Muscle of leg (tissue), 11 donors: ENCODE results near the gene IL18BP. TPM values are rescaled to one million over a fixed set of nuclear protein-coding genes. Genes with fewer than 3 reads are reported as not detected.

Experiments used
- DNase-seq: peaks from one replicate; pipeline ENCODE4 v3.0.0; 2013
- H3K27ac ChIP-seq: one replicate; pipeline ENCODE4 v1.5.1; 2013; ENCODE audit warnings: mild to moderate bottlenecking, low read length, control low read depth
- H3K27me3 ChIP-seq: one replicate; pipeline ENCODE4 v1.6.1; 2013; ENCODE audit warnings: low read length; ENCODE audit not compliant: control insufficient read depth, insufficient read depth
- H3K36me3 ChIP-seq: one replicate; pipeline ENCODE4 v1.6.1; 2013; ENCODE audit warnings: low read length; ENCODE audit not compliant: control insufficient read depth, insufficient read depth
- H3K4me1 ChIP-seq: one replicate; pipeline ENCODE4 v1.6.1; 2013; ENCODE audit warnings: low read length; ENCODE audit not compliant: control insufficient read depth, insufficient read depth
- H3K4me3 ChIP-seq: one replicate; pipeline ENCODE4 v1.5.1; 2013; ENCODE audit warnings: low read length, control low read depth
- H3K9me3 ChIP-seq: replicated peaks from 2 replicates; pipeline ENCODE4 v1.6.1; 2013; ENCODE audit warnings: low read depth, low read length; ENCODE audit not compliant: control insufficient read depth
- WGBS: methylation state at CpG from one replicate; pipeline ENCODE4 v1.1.5; 2013; ENCODE audit warnings: missing lambda C conversion rate; ENCODE audit not compliant: insufficient coverage; 5-methylcytosine and 5-hydroxymethylcytosine counted together
- polyA plus RNA-seq, 8 donors: library from polyadenylated mRNA; unstranded; fragments of 120-200 nt; gene quantifications; one replicate each; pipeline versions ENCODE4 v1.2.1 to v1.2.3, GENCODE V29; 2013; ENCODE audit warnings: inconsistent platforms in 1 of 8, low replicate concordance in 1 of 8; ENCODE audit not compliant: insufficient read length in 8 of 8, insufficient read depth in 1 of 8
- total RNA-seq: library from RNA; stranded (reverse); fragments of 120-200 nt; gene quantifications from one replicate; pipeline ENCODE4 v1.2.4, GENCODE V29; 2013

IL18BP gene
- total and polyA plus RNA-seq, 9 donors = 2.5 to 11.0 (median 6.4) TPM

DNA sequence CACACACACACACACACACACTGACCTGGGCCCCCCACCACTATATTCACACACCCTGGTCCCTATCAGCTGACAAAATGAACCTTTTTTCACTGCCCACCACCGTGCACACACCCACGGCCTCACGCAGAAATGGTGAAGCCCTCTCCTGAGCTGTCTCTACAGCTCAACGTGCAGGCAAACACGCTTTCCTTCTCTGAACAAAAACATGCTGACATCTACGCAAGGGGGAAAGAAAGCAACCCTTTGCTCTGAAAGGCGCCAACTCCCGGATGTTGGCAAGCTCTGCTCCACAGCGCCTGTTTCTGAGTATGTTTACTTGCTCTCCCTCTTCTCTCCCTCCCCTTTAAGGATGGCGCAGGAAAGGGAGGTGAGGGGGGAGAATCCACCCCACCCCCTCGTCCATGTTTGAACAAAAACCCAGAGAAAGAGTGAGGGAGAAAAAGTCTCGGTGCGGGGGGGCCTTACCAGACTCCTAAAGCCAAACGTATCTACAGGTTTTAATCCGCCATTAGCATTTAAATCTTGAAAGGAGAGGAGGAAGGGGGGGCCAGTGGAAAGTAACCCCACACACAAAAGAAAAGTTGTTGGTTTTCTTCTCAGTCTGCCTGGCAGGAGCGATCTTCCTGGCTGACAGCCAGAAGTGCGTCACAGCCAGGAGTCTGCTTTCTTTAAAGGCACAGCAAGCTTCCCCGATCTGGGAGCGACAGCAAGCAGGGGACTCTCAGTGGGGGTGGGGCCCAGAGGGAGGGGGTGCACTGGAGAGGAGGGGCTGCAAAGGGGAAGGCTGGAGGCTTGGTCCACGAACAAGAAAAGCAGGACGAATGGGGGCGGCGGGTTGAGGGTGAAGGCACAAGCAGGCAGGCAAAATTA, 42.0 kb downstream of the IL18BP start:
- WGBS = 0% methylated on average over 7 of the region's 23 CpGs
- H3K27me3 ChIP-seq = no peaks in the 10 kb centered on the region
- peaks cover 46% of the 10 kb centered on the region for H3K4me1 ChIP-seq
- H3K36me3 ChIP-seq = peaks cover 6% of the 10 kb centered on the region
- peak overlapping the region; percentile 75 for H3K4me3 ChIP-seq
- no peaks in the 10 kb centered on the region for H3K9me3 ChIP-seq
- H3K27ac ChIP-seq = peak overlapping the region; percentile 98
- peak; percentile 99 for DNase-seq

DNA sequence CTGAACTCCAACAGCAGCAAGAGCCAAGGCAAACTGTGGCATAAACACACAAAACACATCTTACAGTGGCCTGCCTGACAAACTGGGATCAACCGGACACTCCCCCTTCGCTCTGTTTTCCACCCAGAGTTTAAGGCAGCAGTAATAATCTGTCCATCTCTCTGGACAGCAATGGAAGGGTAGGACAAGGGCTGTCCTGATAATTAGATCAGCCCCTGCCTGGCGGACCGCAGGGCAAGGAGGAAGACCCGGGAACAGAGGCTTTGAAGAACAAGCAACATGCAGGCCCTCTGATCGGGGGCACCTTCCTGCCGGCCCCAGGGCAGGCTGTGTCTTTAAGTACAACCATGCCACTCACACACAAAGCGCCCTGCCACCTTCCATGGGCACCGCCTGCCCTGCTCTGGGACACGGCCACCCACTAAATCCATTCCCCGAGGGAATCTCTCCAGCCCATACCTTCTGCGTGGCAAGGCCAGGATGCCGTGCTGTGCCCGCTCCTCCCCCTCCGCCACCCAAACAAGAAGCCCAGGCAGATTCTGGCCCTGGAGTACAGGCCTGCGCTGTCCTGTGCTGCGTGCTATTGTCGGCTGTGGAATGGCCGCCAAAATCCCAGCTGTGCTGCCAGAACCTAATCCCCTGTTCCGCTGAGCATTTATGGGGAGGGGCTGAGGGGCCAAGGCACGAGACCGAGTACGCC, 42.8 kb downstream of the IL18BP start:
- H3K27me3 ChIP-seq = no peaks in the 10 kb centered on the region
- 0% methylated on average over 20 of the region's 23 CpGs for WGBS
- H3K9me3 ChIP-seq = no peaks in the 10 kb centered on the region
- DNase-seq = peak; percentile 96
- peak overlapping the region; percentile 98 for H3K27ac ChIP-seq
- peak overlapping the region; percentile 75 for H3K4me3 ChIP-seq
- H3K36me3 ChIP-seq = peaks cover 6% of the 10 kb centered on the region
- H3K4me1 ChIP-seq = peaks cover 50% of the 10 kb centered on the region

DNA sequence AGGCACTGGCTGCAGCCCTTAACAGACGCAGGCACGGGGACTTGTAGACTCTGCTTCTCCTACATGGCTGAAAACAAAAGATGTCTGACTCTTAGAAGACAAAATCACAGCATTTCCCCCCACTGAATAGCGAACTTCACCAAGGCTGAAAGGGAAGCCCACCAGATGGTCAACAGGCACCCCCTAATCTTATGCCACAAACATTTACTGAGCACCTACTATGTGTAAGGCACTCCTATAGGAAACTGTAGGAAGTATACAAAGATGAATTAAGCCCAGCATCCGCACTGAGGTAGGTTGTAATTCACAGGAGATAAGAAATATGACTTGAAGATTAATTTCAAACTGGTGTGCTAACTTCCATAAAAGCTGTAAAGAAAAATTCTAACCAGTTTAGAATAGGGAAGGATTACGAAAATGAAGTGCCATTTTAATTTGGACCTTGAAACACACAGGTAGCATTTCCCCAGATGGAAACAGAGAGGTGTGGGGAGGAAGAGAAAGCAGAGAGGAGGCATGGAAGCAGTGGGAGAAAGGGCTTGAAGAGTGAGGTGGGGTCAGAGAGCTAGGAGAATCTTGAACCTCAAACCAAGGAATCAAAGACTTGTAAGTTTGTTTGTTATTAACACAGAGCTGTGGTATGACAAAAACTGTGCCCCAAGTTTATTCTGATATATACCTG, 43.5 kb downstream of the IL18BP start:
- peaks cover 2% of the 10 kb centered on the region for H3K36me3 ChIP-seq
- peak overlapping the region; percentile 75 for H3K4me3 ChIP-seq
- H3K4me1 ChIP-seq = peaks cover 46% of the 10 kb centered on the region
- H3K9me3 ChIP-seq = no peaks in the 10 kb centered on the region
- H3K27me3 ChIP-seq = no peaks in the 10 kb centered on the region
- peak overlapping the region; percentile 98 for H3K27ac ChIP-seq
- DNase-seq = no peak
- WGBS = 0% methylated on average over 1 of the region's 5 CpGs

DNA sequence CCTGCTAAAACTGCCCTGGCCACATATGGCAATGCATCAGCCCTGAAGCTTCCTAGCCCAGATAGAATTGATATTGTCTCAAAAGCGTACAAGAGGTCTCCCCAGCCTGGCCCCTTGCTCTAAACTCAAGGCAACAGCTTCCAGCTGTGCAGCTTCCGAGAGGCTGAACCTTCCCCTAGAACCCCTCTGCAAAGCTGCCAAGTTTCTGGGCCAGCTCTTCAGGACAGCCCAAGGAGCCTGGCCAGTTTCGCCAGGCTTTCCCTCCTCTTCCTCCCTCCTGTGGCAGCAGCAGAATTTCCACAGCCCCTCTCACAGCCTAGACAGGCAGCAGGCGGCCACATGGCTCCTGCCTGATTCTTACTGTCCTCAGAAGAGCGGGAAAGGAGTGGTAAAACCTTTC, 47.1 kb downstream of the IL18BP start:
- WGBS = 37% methylated on average over 3 of the region's 5 CpGs
- Histone ChIP-seq H3K4me3 (no peak overlapping the region), H3K27me3 (no peaks in the 10 kb centered on the region), H3K4me1 (peaks cover 16% of the 10 kb centered on the region), H3K9me3 (no peaks in the 10 kb centered on the region), H3K36me3 (no peaks in the 10 kb centered on the region), H3K27ac (peak overlapping the region; percentile 45)
- DNase-seq = peak; percentile 73

DNA sequence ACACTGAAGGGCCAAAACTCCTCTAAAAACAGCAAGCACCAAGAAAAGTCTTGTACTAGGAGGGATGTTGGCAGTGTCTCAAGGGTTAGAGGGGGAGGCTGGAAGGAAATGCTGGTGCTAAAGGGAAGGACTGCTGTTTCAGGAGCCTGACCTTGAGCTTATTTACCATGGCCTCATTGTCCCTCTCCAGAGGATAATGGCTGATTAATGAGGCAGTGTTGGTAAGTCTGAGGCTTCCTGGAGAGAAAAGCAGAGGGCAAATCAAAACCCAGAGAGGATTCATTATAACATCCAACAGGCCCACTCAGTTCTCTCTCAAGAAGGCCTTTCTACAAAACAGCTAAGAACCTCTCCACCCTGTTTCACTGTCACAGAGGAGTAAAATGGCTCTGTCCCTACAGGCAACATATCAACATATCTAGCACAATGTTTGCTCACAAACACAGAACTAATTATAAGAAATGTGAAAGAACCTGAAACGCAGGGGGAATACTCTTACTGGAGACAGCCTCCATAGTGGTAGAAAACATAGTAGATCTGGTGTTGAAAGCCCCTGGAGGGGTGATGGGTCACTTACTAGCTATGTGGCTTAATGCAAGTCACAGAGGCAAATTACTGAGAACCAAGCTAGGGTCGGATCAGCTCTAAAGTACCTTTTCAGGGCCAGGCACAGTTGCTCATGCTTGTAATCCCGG, 50.2 kb downstream of the IL18BP start:
- no CpG with 5 or more reads among the region's 3 CpGs for WGBS
- Histone ChIP-seq H3K27me3 (no peaks in the 10 kb centered on the region), H3K4me1 (peaks cover 6% of the 10 kb centered on the region), H3K36me3 (no peaks in the 10 kb centered on the region), H3K27ac (peak overlapping the region; percentile 1), H3K4me3 (no peak overlapping the region), H3K9me3 (no peaks in the 10 kb centered on the region)
- peak; percentile 27 for DNase-seq

Other genes starting within 250 kb of the IL18BP start
- not detected for gene DEFB108B, start 165.7 kb upstream of the IL18BP start, total RNA-seq
- not detected for gene DEFB108B, start 165.7 kb upstream of the IL18BP start, polyA plus RNA-seq
- gene DEFB131B, start 120.5 kb upstream of the IL18BP start, total RNA-seq = not detected
- gene DEFB131B, start 120.5 kb upstream of the IL18BP start, polyA plus RNA-seq = not detected
- 5.3 TPM for gene XNDC1N, start 70.3 kb upstream of the IL18BP start, total RNA-seq
- gene XNDC1N, start 70.3 kb upstream of the IL18BP start, polyA plus RNA-seq = 1 to 10 TPM; 1.9 to 3.7 (median 2.9) TPM
- 24.8 TPM for gene RNF121, start 69.9 kb upstream of the IL18BP start, total RNA-seq
- gene RNF121, start 69.9 kb upstream of the IL18BP start, polyA plus RNA-seq = 10 to 100 TPM; 24.1 to 35.7 (median 32.5) TPM
- 118 TPM for gene NUMA1, start 81.6 kb downstream of the IL18BP start, total RNA-seq
- gene NUMA1, start 81.6 kb downstream of the IL18BP start, polyA plus RNA-seq = 100 to 1,000 TPM; 144 to 197 (median 173) TPM
- gene LRRC51, start 81.9 kb downstream of the IL18BP start, total RNA-seq = 3.4 TPM
- gene LRRC51, start 81.9 kb downstream of the IL18BP start, polyA plus RNA-seq = 1 to 10 TPM; 5.8 to 9.5 (median 7.7) TPM
- gene LAMTOR1, start 104.4 kb downstream of the IL18BP start, total RNA-seq = 53.4 TPM
- 10 to 100 TPM; 84.6 to 99.1 (median 92.7) TPM for gene LAMTOR1, start 104.4 kb downstream of the IL18BP start, polyA plus RNA-seq
- not detected for gene TOMT, start 107.0 kb downstream of the IL18BP start, total RNA-seq
- not detected for gene TOMT, start 107.0 kb downstream of the IL18BP start, polyA plus RNA-seq
- 29.8 TPM for gene ANAPC15, start 113.8 kb downstream of the IL18BP start, total RNA-seq
- gene ANAPC15, start 113.8 kb downstream of the IL18BP start, polyA plus RNA-seq = 10 to 100 TPM; 30.7 to 38.7 (median 35.5) TPM
- not detected for gene FOLR3, start 136.8 kb downstream of the IL18BP start, total RNA-seq
- under 1 TPM in 1 of 8 donors, not detected in 7; 0.18 TPM for gene FOLR3, start 136.8 kb downstream of the IL18BP start, polyA plus RNA-seq
- gene FOLR1, start 193.2 kb downstream of the IL18BP start, total RNA-seq = 3.6 TPM
- 1 to 10 TPM; 2.8 to 8.6 (median 5.0) TPM for gene FOLR1, start 193.2 kb downstream of the IL18BP start, polyA plus RNA-seq
- gene FOLR2, start 217.9 kb downstream of the IL18BP start, total RNA-seq = 23.5 TPM
- 10 to 100 TPM; 18.2 to 31.4 (median 27.0) TPM for gene FOLR2, start 217.9 kb downstream of the IL18BP start, polyA plus RNA-seq
- gene INPPL1, start 225.9 kb downstream of the IL18BP start, total RNA-seq = 87.7 TPM
- 100 to 1,000 TPM; 134 to 211 (median 165) TPM for gene INPPL1, start 225.9 kb downstream of the IL18BP start, polyA plus RNA-seq
- not detected for gene PHOX2A, start 245.3 kb downstream of the IL18BP start, total RNA-seq
- under 1 TPM in 1 of 8 donors, not detected in 7; 0.21 TPM for gene PHOX2A, start 245.3 kb downstream of the IL18BP start, polyA plus RNA-seq